Right ventricle myocardium superior (tissue), 1 donor: Measurements from ENCODE around the gene ATP5ME. TPM values are rescaled to one million over a fixed set of nuclear protein-coding genes. Genes with fewer than 3 reads are reported as not detected.
"Not testable (repeated sequence)": the region's sequence is repeated elsewhere in the genome, so short reads cannot be mapped to it uniquely, and the experiment has no call there.

Source experiments
- ATAC-seq: fragments of 200-7000 bp; cut with Tn5 transposase; one replicate; pipeline ENCODE4 v1.9.1; 2020; ENCODE audit warnings: mild to moderate bottlenecking; ENCODE audit not compliant: poor library complexity
- DNase-seq: peaks from one replicate; pipeline ENCODE4 v3.0.0-alpha.2; 2020
- intact Hi-C: fragments of 100-400 bp; cut with DNase I; formaldehyde crosslinking; loops from one replicate; pipeline ENCODE4 v1.11.2; 2022
- total RNA-seq: library from RNA; stranded (reverse); fragmentation: NEBNext Ultra II Directional; extraction: Animal tissue kit (Norgen Biotek cat#: 25700); gene quantifications from one replicate; pipeline ENCODE4 v1.2.1, GENCODE V29; 2021
- donor health status: DM: no; HTN: yes; CAD: no; lungs with severe emphysema.

The ATP5ME gene
- total RNA-seq, 1 donor from 2014 or later = 1,145 TPM

- no peak for DNase-seq
- intact Hi-C loops = no loop called here
- ATAC-seq = no peak
Measured at GRCh38 chr4:649751-650310, 24.2 kb downstream of the ATP5ME start.

GRCh38 chr4:649293-649625, 24.8 kb downstream of the ATP5ME start:
- ATAC-seq (no peak), DNase-seq (no peak)
- intact Hi-C loops = no loop called here

GRCh38 chr4:648579-649292, 25.3 kb downstream of the ATP5ME start:
- intact Hi-C loops = no loop called here
- DNase-seq (no peak), ATAC-seq (no peak)

GRCh38 chr4:647481-647880, 26.6 kb downstream of the ATP5ME start:
- peak; percentile 24 for DNase-seq
- ATAC-seq = no peak
- intact Hi-C loops = no loop called here

GRCh38 chr4:646460-646859, 27.6 kb downstream of the ATP5ME start:
- peak; percentile 37 for DNase-seq
- intact Hi-C loops = no loop called here
- ATAC-seq = no peak

- DNase-seq, intact Hi-C loops, ATAC-seq: not testable (repeated sequence)
Measured at GRCh38 chr4:642366-642765, 31.7 kb downstream of the ATP5ME start.

GRCh38 chr4:637536-638280, 36.4 kb downstream of the ATP5ME start:
- ATAC-seq = no peak
- intact Hi-C loops = no loop called here
- DNase-seq = peak; percentile 13

GRCh38 chr4:636628-637159, 37.4 kb downstream of the ATP5ME start:
- DNase-seq (peak; percentile 30), ATAC-seq (no peak)
- intact Hi-C loops = no loop called here

- intact Hi-C loops = no loop called here
- DNase-seq = peak; percentile 20
- ATAC-seq = no peak
Measured at GRCh38 chr4:635851-636627, 38.0 kb downstream of the ATP5ME start.

GRCh38 chr4:635066-635835, 38.8 kb downstream of the ATP5ME start:
- peak; percentile 14 for DNase-seq
- ATAC-seq, intact Hi-C loops: not testable (repeated sequence)

- intact Hi-C loops = no loop called here
- ATAC-seq = no peak
- DNase-seq = no peak
Measured at GRCh38 chr4:634599-634985, 39.5 kb downstream of the ATP5ME start.

- intact Hi-C loops = no loop called here
- ATAC-seq (no peak), DNase-seq (peak; percentile 25)
Measured at GRCh38 chr4:633976-634598, 40.0 kb downstream of the ATP5ME start.

GRCh38 chr4:633406-633805, 40.7 kb downstream of the ATP5ME start:
- intact Hi-C loops = no loop called here
- no peak for ATAC-seq

GRCh38 chr4:632926-633325, 41.1 kb downstream of the ATP5ME start:
- DNase-seq (peak; percentile 6), ATAC-seq (no peak)
- intact Hi-C loops = no loop called here

More at GRCh38 chr4:633406-633805, 40.7 kb downstream of the ATP5ME start:
- peak; percentile 21 for DNase-seq

- intact Hi-C loops = no loop called here
- ATAC-seq (no peak), DNase-seq (peak; percentile 13)
Measured at GRCh38 chr4:632196-632790, 41.8 kb downstream of the ATP5ME start.

- ATAC-seq (no peak), DNase-seq (peak; percentile 22)
- intact Hi-C loops = no loop called here
Measured at GRCh38 chr4:630656-631055, 43.4 kb downstream of the ATP5ME start.

GRCh38 chr4:629915-630641, 44.0 kb downstream of the ATP5ME start:
- intact Hi-C loops = no loop called here
- ATAC-seq (no peak), DNase-seq (peak; percentile 22)
